Stimulated activated CD8-positive, alpha-beta memory T cell treated with anti-CD3 and anti-CD28 coated beads, Interleukin-4, amount 100 ng/mL, for 1 hour (primary cell): ENCODE measurements around the gene SDHC.
"Not testable (repeated sequence)": the region's sequence is repeated elsewhere in the genome, so short reads cannot be mapped to it uniquely, and the experiment has no call there.

Source experiments
- DNase-seq, 2 donors: peaks; one replicate each; pipeline ENCODE4 v3.0.0-alpha.2; 2020; ENCODE audit warnings: low read depth in 2 of 2, low spot score in 1 of 2

Gene SDHC

GRCh38 chr1:161382214-161383019 lies 68.2 kb downstream of the SDHC start:
- no peak for DNase-seq

GRCh38 chr1:161388639-161389038 lies 74.5 kb downstream of the SDHC start:
- no peak for DNase-seq

DNA sequence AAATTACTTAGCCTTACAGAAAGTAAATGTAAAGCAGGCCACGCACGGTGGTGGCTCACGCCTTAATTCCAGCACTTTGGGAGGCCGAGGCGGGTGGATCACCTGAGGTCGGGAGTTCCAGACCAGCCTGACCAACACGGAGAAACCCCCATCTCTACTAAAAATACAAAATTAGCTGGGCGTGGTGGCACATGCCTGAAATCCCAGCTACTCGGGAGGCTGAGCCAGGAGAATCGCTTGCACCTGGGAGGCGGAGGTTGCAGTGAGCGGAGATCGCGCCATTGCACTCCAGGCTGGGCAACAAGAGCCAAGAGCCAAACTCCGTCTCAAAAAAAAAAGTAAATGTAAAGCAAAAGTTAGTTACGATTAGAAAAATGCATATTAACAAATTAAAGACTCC lies 75.0 kb downstream of the SDHC start:
- DNase-seq: not testable (repeated sequence)

GRCh38 chr1:161389691-161390558 lies 75.7 kb downstream of the SDHC start:
- peak; percentile 92 to 93 for DNase-seq

GRCh38 chr1:161390559-161390858 lies 76.3 kb downstream of the SDHC start:
- DNase-seq: no peak

DNA sequence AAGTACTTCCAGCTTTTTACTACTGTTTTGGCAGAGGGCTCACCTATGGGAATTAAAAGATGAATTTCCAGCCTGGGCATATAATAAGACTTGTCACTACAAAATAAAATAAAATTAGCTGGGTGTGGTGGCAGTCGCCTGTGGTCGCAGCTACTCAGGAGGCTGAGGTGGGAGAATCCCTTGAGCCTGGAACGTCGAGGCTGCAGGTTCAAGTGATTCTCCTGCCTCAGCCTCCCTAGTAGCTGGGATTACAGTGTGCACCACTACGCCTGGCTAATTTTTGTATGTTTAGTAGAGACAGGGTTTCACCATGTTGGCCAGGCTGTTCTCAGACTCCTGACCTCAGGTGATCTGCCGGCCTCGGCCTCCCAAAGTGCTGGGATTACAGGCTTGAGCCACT lies 77.0 kb downstream of the SDHC start:
- DNase-seq: not testable (repeated sequence)

GRCh38 chr1:161391611-161392010 lies 77.4 kb downstream of the SDHC start:
- DNase-seq: no peak

GRCh38 chr1:161393151-161393550 lies 79.0 kb downstream of the SDHC start:
- no peak for DNase-seq

- not testable (repeated sequence) for DNase-seq
Observed at GRCh38 chr1:161397038-161397437, 82.9 kb downstream of the SDHC start.

DNA sequence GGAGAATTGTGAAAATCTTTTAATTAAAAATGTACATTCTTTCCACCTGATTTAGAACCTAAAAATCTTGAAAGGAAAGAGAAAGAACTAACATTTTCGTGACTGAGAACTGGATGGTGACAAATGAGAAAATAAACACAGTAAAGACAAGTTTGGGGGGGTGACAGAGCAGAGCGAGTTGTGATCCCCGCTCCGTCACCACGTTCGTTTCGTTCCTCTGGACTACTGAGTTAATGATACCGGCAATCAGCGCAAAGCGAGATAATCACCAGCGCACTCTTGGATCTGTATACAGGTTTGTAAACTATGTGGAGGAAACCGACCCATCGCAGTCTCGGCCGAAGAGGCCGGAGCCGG lies 84.7 kb downstream of the SDHC start:
- DNase-seq: no peak

DNA sequence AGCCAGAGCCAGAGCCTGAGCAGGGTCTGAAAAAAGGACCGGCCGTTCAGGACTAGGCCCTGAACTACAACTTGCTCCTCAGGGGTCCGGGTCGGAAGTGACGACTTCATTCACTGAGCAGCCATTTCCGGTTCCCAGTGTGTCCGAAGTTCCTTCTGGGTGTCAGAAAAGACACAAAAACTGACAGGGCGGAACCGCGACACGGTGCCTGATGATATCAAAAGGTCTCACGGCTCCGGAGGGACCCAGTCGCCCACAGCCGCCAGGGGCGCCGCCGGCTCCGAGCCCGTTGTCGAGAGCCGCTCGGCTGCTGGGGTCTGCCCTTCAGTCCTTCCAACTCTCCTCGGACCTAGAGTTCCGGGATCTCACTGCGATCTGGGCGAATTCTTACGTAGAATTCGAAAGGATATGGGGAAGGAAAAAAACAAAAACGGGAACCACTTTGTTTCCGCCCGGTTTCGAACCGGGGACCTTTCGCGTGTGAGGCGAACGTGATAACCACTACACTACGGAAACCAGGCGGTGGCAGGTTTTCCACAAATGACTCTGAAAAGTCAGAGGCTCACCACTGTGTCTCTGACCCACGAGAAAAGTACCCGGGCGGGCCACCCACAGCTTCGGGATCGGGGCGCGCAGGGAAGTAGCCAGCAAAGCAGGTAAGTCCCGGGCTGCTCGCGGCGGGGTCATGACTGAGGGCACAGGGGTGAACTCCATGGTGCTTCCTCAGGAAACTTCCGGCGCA lies 85.2 kb downstream of the SDHC start:
- peak; percentile 94 to 95 for DNase-seq

DNA sequence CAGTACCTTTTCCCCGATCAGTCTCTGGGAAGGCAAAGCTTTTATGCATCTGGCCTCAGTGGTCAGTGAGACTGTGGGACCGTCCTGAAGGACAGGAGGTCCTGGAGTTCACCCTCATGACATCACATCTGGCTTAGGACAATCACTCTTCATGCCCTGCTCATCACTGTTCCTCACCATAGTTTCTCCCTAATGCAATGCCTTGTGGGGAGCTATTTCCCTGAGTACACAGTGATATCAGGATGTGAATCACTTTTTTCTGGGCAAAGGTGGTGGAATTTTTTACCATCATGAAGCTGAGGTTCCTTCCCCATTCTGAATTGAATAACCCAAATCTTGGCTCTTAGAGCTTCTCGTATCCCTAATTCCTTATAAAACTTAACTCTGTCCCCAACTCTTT lies 88.3 kb downstream of the SDHC start:
- no peak for DNase-seq

- DNase-seq: no peak
Observed at GRCh38 chr1:161404051-161404597, 89.9 kb downstream of the SDHC start.

- DNase-seq: not testable (repeated sequence)
Observed at GRCh38 chr1:161406551-161406950, 92.4 kb downstream of the SDHC start.

DNA sequence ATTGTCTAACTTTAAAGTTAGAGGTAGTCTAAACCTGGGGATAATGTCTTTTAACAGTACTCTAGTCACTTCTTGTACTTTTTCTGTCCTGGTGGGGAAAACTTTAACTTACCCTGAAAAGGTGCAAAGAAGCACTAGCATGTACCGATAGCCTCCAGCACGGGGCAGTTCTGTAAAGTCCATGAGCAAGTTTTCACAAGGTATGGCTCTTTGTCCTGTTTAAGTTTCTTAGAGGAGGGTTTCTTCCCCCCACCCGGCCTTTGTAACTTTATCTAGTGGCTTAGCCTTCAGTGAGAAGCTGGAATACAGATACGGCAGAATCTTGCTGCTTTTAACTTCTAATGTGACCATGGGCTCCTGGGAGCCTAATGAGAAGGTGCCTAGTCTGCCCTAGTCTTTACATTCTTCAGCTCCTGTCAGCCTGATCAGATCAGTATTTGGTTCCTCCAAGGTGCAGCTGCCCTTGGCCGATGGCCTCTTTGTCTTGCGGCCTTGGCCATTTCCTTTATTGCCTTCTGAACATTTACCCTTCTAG lies 93.3 kb downstream of the SDHC start:
- DNase-seq: no peak

- no peak for DNase-seq
Observed at GRCh38 chr1:161408429-161409052, 94.4 kb downstream of the SDHC start.

- not testable (repeated sequence) for DNase-seq
Observed at GRCh38 chr1:161409848-161410635, 95.9 kb downstream of the SDHC start.

DNA sequence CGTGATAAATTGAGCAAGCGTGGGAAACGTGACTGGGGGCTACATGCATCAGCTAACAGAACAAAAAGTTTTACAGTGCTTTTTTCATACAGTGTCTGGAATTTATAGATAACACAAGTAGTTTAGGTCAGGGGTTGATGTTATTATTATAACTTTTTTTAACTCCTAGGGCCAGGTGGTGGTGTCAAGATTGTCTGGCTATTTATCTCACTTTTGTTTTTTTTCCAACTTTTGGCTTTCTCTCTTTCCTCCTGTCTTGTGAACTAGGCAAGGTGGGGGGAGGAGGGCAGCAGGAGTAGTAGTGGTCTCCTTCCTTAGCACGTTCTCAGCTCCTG lies 96.4 kb downstream of the SDHC start:
- DNase-seq: not testable (repeated sequence)
